Stomach (tissue), 19 donors: ENCODE measurements around the gene IL16. TPM values are rescaled to one million over a fixed set of nuclear protein-coding genes. Genes with fewer than 3 reads are reported as not detected.

Experiments used
- DNase-seq, 2 donors: peaks; one replicate each; pipeline versions ENCODE4 v3.0.0 to v3.0.0-alpha.2; 2013 to 2019
- H3K27ac ChIP-seq, 5 donors: fragments of 200-600 bp in 4 of 5; sonication (generic) in 4 of 5; one replicate each; pipeline ENCODE4 v1.5.1; 2013 to 2019; ENCODE audit warnings: mild to moderate bottlenecking in 1 of 5, moderate library complexity in 1 of 5
- H3K27me3 ChIP-seq, 3 donors: fragments of 200-600 bp; sonication (generic); one replicate each; pipeline ENCODE4 v1.5.1; 2017 to 2019; ENCODE audit warnings: mixed run types in 1 of 3
- H3K36me3 ChIP-seq, 4 donors: fragments of 200-600 bp; sonication (generic); 1 replicate in 3 of 4; 2 replicates in 1 of 4; pipeline ENCODE4 v1.5.1; 2016 to 2019
- H3K4me1 ChIP-seq, 4 donors: fragments of 200-600 bp; sonication (generic); one replicate each; pipeline ENCODE4 v1.5.1; 2016 to 2019
- H3K4me3 ChIP-seq, 4 donors: fragments of 200-600 bp; sonication (generic) in 3 of 4; one replicate each; pipeline ENCODE4 v1.5.1; 2016 to 2019; ENCODE audit warnings: mild to moderate bottlenecking in 1 of 4
- H3K9me3 ChIP-seq, 4 donors: fragments of 200-600 bp; sonication (generic); one replicate each; pipeline ENCODE4 v1.5.1; 2016 to 2019
- CTCF ChIP-seq, 7 experiments: fragments of 450-650 bp in 4 of 7; fragments of 200-600 bp in 3 of 7; sonication (generic) in 3 of 7; IDR thresholded peaks; one replicate each; pipeline ENCODE4 v1.5.1; 2016 to 2019; ENCODE audit warnings: antibody characterized with exemption in 7 of 7, control low read depth in 2 of 7, mild to moderate bottlenecking in 1 of 7
- EP300 ChIP-seq: sonication (generic); formaldehyde crosslinking; IDR thresholded peaks from one replicate; pipeline ENCODE4 v1.6.1; 2017; ENCODE audit warnings: antibody characterized with exemption
- POLR2A ChIP-seq, 4 donors: fragments of 450-650 bp; IDR thresholded peaks; one replicate each; pipeline ENCODE4 v1.6.1; 2016; ENCODE audit warnings: antibody characterized with exemption in 4 of 4, control low read depth in 2 of 4, mild to moderate bottlenecking in 1 of 4, moderate library complexity in 1 of 4
- POLR2AphosphoS5 ChIP-seq, 3 donors: sonication (generic); formaldehyde crosslinking; IDR thresholded peaks; one replicate each; pipeline ENCODE4 v1.6.1; 2016; ENCODE audit warnings: antibody characterized with exemption in 3 of 3
- WGBS, 5 donors: extraction: QIAGEN DNeasy Blood & Tissue Kit in 3 of 5; methylation state at CpG; one replicate each; pipeline versions ENCODE4 v1.1.5 to v1.1.7; 2013 to 2018; 5-methylcytosine and 5-hydroxymethylcytosine counted together
- intact Hi-C: fragments of 100-400 bp; cut with DNase I; formaldehyde crosslinking; loops from one replicate; pipeline ENCODE4 v1.15.1; 2023; ENCODE audit warnings: low total_unique reads
- long read RNA-seq, 10 donors: transcript quantifications; one replicate each; lab custom pipeline, GENCODE V29; 2026
- polyA plus RNA-seq, 3 donors: library from polyadenylated mRNA; stranded (reverse); fragments of 200-250 nt; gene quantifications; one replicate each; pipeline ENCODE4 v1.2.3, GENCODE V29; 2013
- total RNA-seq, 5 donors: library from RNA; depleted of rRNA; stranded (reverse); fragments of >200 nt; gene quantifications; one replicate each; pipeline versions ENCODE4 v1.1.0 to v1.2.3, GENCODE V29; 2014 to 2016
- donor health status: healthy with polysubstance abuse.
- donor health status: Bipolar disorder and iron deficiency.
- donor health status: healthy.

Gene IL16
- total RNA-seq (10 to 100 TPM in 3 of 5 donors, 1 to 10 TPM in 2; 4.9 to 21.0 (median 13.3) TPM), polyA plus RNA-seq (10 to 100 TPM in 1 of 3 donors, 1 to 10 TPM in 2; 5.8 to 10.2 (median 6.9) TPM)
- long read RNA-seq, donor 1 = 0 reads
- long read RNA-seq, donor 2 = 0 reads
- long read RNA-seq, donor 3 = 0 reads
- long read RNA-seq, donor 4 = 0 reads
- long read RNA-seq, donor 5 = 0 reads
- long read RNA-seq, donor 6, partial matches to known transcripts = 0 of 3 reads
- long read RNA-seq, donor 6, other reads (novel, unspliced or antisense) = 0 of 3 reads
- long read RNA-seq, donor 7 = 0 reads
- long read RNA-seq, donor 8 = 0 reads
- long read RNA-seq, donor 9 = 0 reads
- long read RNA-seq, donor 10 = 0 reads

GRCh38 chr15:81196576-81197254 is at the start of gene IL16:
Gene IL16, plus strand, starts transcription at chr15:81196879. Its CDS starts 28,521 bp downstream, at chr15:81225400.
- 86 to 91% (median 86%) methylated on average over 16 of the region's 16 CpGs for WGBS, 5 donors
- Histone ChIP-seq H3K27ac (no peak within 1 kb of the TSS), H3K9me3 (no peaks in the 10 kb centered on the region), H3K4me3 (no peak within 1 kb of the TSS), H3K4me1 (peaks cover 0 to under 1% (median 0%) of the 10 kb centered on the region in 4 donors), H3K36me3 (no peaks in the 10 kb centered on the region), H3K27me3 (peaks cover 0 to 13% (median 0%) of the 10 kb centered on the region in 3 donors)
- no peak for DNase-seq
- intact Hi-C loops = no loop called here
- TF ChIP-seq CTCF (IDR thresholded peaks at IDR 0.05) = no peak
- TF ChIP-seq POLR2A (IDR thresholded peaks at IDR 0.05) = no peak
- TF ChIP-seq EP300 = no peak
- no peak for TF ChIP-seq POLR2AphosphoS5 (IDR thresholded peaks at IDR 0.05)

GRCh38 chr15:81151389-81151788 is 45.3 kb upstream of the IL16 start:
- peaks cover 0 to 9% (median 4%) of the 10 kb centered on the region in 4 donors for H3K4me1 ChIP-seq
- H3K36me3 ChIP-seq = no peaks in the 10 kb centered on the region
- no peak overlapping the region for H3K27ac ChIP-seq
- 49 to 74% (median 56%) methylated on average over 7 of the region's 7 CpGs for WGBS, 5 donors
- intact Hi-C loops = loop anchor here (10.0 kb wide), 1 partner anchor 113 kb away; no protein-coding TSS in a partner anchor
- no peaks in the 10 kb centered on the region for H3K27me3 ChIP-seq
- no peaks in the 10 kb centered on the region for H3K9me3 ChIP-seq
- no peak for DNase-seq
- TF ChIP-seq CTCF (IDR thresholded peaks at IDR 0.05) = no peak
- no peak for TF ChIP-seq EP300
- no peak for TF ChIP-seq POLR2AphosphoS5 (IDR thresholded peaks at IDR 0.05)
- no peak for TF ChIP-seq POLR2A (IDR thresholded peaks at IDR 0.05)
- no peak overlapping the region for H3K4me3 ChIP-seq

- intact Hi-C loops = loop anchor here (10.0 kb wide), 1 partner anchor 112 kb away; no protein-coding TSS in a partner anchor
- TF ChIP-seq EP300 = no peak
- no peak for TF ChIP-seq POLR2AphosphoS5 (IDR thresholded peaks at IDR 0.05)
- no peak for TF ChIP-seq POLR2A (IDR thresholded peaks at IDR 0.05)
- TF ChIP-seq CTCF (IDR thresholded peaks at IDR 0.05) = no peak
- Histone ChIP-seq H3K9me3 (no peaks in the 10 kb centered on the region), H3K4me3 (no peak overlapping the region), H3K36me3 (no peaks in the 10 kb centered on the region), H3K27me3 (no peaks in the 10 kb centered on the region), H3K27ac (no peak overlapping the region), H3K4me1 (peaks cover 0 to 15% (median 6%) of the 10 kb centered on the region in 4 donors)
- 89 to 93% (median 90%) methylated on average over 4 of the region's 4 CpGs for WGBS, 5 donors
- DNase-seq = no peak
These were observed 44.3 kb upstream of the IL16 start for GRCh38 chr15:81152339-81152738.

DNA sequence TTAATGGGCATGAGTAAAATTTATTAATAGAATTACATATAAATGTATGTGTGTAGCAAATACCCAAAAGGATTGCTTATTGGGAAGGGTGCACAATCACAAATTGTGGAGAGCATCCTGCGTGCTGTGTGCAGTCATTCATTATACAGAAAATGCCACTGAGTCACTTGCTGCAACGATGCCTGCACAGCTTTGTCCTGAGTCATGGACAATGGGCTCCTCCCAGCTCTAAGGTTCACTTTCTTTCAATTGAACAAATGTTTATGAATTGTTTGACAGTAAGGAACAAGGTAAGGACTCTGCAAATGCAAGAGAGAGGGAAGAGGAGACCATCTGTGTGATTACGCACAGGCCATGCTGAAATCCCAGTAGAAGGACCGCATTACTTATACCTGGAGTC is 43.9 kb upstream of the IL16 start:
- intact Hi-C loops = loop anchor here (10.0 kb wide), 1 partner anchor 112 kb away; no protein-coding TSS in a partner anchor
- no peak overlapping the region for H3K27ac ChIP-seq
- H3K9me3 ChIP-seq = no peaks in the 10 kb centered on the region
- H3K4me3 ChIP-seq = no peak overlapping the region
- H3K4me1 ChIP-seq = peaks cover 0 to 19% (median 8%) of the 10 kb centered on the region in 4 donors
- DNase-seq = no peak
- H3K27me3 ChIP-seq = no peaks in the 10 kb centered on the region
- 84 to 90% (median 88%) methylated on average over 4 of the region's 4 CpGs for WGBS, 5 donors
- no peaks in the 10 kb centered on the region for H3K36me3 ChIP-seq
- TF ChIP-seq POLR2A (IDR thresholded peaks at IDR 0.05) (no peak), EP300 (no peak), POLR2AphosphoS5 (IDR thresholded peaks at IDR 0.05) (no peak), CTCF (IDR thresholded peaks at IDR 0.05) (no peak)
